ENCODE measurements around the gene KDM3A.

- TF ChIP-seq SCRT2 (tag by site-specific recombination; IDR thresholded peaks at IDR 0.05) (no peak), ZSCAN30 (tag by site-specific recombination; IDR thresholded peaks at IDR 0.05) (no peak), ZNF76 (tag by site-specific recombination; IDR thresholded peaks at IDR 0.05; ENCODE audit: borderline replicate concordance, low read depth) (no peak), PRDM1 (tag by site-specific recombination; IDR thresholded peaks at IDR 0.05) (peak; percentile 5; the same call in 1 of the 2 replicates), HOXD13 (CRISPR knock-in tag; IDR thresholded peaks at IDR 0.05; ENCODE audit: borderline replicate concordance) (no peak), ZNF274 (IDR thresholded peaks at IDR 0.05; ENCODE audit: low read length) (no peak), ZNF274 (tag by site-specific recombination; IDR thresholded peaks at IDR 0.05; ENCODE audit: borderline replicate concordance) (no peak), ZNF830 (tag by site-specific recombination; IDR thresholded peaks at IDR 0.05; ENCODE audit: low read depth) (no peak), ZBTB8A (tag by site-specific recombination; IDR thresholded peaks at IDR 0.05) (no peak), ZNF37A (tag by site-specific recombination; IDR thresholded peaks at IDR 0.05) (no peak)
- TF ChIP-seq, protein P1, sequence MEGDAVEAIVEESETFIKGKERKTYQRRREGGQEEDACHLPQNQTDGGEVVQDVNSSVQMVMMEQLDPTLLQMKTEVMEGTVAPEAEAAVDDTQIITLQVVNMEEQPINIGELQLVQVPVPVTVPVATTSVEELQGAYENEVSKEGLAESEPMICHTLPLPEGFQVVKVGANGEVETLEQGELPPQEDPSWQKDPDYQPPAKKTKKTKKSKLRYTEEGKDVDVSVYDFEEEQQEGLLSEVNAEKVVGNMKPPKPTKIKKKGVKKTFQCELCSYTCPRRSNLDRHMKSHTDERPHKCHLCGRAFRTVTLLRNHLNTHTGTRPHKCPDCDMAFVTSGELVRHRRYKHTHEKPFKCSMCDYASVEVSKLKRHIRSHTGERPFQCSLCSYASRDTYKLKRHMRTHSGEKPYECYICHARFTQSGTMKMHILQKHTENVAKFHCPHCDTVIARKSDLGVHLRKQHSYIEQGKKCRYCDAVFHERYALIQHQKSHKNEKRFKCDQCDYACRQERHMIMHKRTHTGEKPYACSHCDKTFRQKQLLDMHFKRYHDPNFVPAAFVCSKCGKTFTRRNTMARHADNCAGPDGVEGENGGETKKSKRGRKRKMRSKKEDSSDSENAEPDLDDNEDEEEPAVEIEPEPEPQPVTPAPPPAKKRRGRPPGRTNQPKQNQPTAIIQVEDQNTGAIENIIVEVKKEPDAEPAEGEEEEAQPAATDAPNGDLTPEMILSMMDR (tag by site-specific recombination; IDR thresholded peaks at IDR 0.05) = no peak
- TF ChIP-seq, protein P2, sequence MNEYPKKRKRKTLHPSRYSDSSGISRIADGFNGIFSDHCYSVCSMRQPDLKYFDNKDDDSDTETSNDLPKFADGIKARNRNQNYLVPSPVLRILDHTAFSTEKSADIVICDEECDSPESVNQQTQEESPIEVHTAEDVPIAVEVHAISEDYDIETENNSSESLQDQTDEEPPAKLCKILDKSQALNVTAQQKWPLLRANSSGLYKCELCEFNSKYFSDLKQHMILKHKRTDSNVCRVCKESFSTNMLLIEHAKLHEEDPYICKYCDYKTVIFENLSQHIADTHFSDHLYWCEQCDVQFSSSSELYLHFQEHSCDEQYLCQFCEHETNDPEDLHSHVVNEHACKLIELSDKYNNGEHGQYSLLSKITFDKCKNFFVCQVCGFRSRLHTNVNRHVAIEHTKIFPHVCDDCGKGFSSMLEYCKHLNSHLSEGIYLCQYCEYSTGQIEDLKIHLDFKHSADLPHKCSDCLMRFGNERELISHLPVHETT (tag by site-specific recombination; IDR thresholded peaks at IDR 0.05) = no peak
These were observed 891 bp downstream of the KDM3A start for GRCh38 chr2:86441882-86442641.

Data from HEK293 (cell line).